Regular cardiac myocyte (primary cell): Measurements from ENCODE around the gene CEP89. TPM values are rescaled to one million over a fixed set of nuclear protein-coding genes. Genes with fewer than 3 reads are reported as not detected.

Experiments
- total RNA-seq: library from RNA; depleted of rRNA; stranded (reverse); fragments of >200 nt; gene quantifications from 2 replicates; pipeline ENCODE4 v1.2.3, GENCODE V29; 2014

CEP89 gene
- 6.5 and 16.7 TPM in 2 replicates for total RNA-seq

DNA sequence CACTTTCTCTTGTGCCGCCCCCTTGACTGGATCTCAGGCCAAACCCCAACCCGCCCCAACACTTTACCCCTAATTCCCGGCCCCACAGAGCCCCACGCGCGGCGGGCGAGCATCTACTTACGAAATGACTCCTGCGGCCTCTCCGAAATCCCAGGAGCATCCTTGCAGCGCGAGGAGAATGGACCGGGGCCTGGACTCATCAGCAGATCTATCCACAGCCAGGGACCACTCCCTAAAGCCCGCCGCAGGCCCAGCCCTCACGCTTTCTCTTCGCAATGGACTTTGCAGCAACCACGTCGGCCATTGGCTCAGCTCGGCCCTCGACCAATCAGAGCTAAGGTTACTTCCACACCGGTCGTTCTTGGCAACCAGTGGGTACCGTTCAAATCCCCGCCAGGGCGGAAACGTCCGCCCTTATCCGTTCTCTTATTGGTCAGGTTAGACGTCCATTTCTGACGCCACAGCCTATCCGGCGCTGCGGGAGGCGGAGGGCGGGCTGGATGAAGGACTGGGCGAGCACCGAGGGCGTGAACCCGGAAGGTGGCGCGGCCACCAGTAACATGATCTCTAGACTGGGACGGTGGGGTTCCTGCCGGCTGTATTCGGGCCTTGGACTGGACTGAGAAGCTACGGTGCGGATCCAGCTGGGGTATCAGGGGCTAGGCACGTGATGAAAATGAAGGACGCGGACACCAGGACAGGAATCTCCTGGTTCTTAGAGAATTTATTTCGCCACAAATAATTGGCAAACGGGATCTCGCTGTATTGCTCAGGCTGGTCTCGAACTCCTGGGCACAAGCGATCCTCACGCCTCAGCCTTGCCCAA lies at the start of gene CEP89, which contains the start of gene FAAP24:
Gene CEP89, minus strand, starts transcription at position 244 of the 826 bp plus-strand sequence. Its CDS starts 84 bp downstream, at position 160.
Gene FAAP24, plus strand, starts transcription at position 528 of the 826 bp plus-strand sequence. CDS start 955 bp downstream, outside the sequence.

DNA sequence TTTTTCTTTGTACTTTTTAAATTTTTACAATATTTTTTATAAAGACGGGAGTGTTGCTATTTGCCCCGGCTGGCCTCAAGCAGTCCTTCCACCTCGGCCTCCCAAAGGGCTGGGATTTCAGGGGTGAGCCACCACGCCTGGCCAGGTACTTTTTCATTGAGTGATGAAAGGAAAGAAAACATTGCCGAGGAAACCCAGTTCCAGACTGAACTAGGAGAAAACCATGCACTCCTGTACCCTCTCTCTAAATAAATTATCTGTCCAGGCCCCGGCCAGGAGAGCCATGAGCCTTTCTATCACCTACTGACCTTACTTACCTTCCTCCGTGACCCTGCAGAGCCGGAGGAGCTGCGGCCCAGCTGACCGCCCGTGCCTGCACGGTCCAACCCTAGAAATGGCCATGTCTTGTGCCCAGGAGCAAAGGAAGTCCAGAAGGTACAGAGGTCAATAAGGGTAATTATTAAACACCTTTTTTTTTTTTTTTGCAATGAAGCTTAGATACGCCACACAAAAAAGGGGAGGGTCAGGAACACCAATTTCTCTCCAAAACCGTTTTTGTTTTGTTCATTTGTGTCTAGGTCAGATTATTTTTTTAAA lies 102.3 kb downstream of the CEP89 start, which contains the start of gene SLC7A9:
Gene SLC7A9, minus strand, starts transcription at position 399 of the 597 bp plus-strand sequence. CDS start 1,233 bp downstream, outside the sequence.

Other genes with a start within 250 kb of the CEP89 start
- gene SLC7A9, start 102.2 kb downstream of the CEP89 start, total RNA-seq, result under 0.01 and 0.19 TPM in 2 replicates
- 2.0 and 3.1 TPM in 2 replicates for gene FAAP24, start 284 bp upstream of the CEP89 start, total RNA-seq
- 4.0 and 4.5 TPM in 2 replicates for gene RHPN2, start 92.9 kb upstream of the CEP89 start, total RNA-seq
- 4.5 and 8.2 TPM in 2 replicates for gene GPATCH1, start 109.2 kb upstream of the CEP89 start, total RNA-seq
- gene WDR88, start 160.2 kb upstream of the CEP89 start, total RNA-seq, result not detected in 2 replicates
- 22.8 and 34.1 TPM in 2 replicates for gene LRP3, start 222.4 kb upstream of the CEP89 start, total RNA-seq